Measurements from ENCODE around the gene TRMU.

The TRMU gene

DNA sequence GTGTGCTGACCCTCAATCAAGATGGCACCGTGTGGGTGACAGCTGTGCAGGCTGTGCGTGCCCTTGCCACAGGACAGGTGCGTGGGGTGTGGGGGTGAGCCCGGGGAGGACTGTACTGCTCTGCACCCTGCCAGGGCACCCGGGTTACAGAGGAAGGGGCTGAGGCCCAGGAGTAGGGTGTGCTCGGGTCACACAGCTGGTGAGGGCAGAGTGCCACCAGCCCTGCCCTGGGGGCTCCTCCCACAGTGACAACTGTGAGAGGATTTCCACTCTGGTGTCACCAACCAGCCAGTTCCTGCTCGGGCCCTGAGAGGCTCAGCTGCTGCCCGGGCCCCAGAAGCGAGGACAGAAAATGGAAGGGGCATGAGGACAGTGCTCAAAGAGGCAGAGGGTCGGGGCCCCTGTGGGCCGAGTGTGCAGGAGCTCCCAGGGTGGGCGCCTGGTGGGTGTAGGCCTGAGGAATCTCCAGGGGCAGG lies 20.5 kb downstream of the TRMU start:
- H3K36me3 ChIP-seq = peaks cover 62% of the 10 kb centered on the region
- TF ChIP-seq, protein P1, sequence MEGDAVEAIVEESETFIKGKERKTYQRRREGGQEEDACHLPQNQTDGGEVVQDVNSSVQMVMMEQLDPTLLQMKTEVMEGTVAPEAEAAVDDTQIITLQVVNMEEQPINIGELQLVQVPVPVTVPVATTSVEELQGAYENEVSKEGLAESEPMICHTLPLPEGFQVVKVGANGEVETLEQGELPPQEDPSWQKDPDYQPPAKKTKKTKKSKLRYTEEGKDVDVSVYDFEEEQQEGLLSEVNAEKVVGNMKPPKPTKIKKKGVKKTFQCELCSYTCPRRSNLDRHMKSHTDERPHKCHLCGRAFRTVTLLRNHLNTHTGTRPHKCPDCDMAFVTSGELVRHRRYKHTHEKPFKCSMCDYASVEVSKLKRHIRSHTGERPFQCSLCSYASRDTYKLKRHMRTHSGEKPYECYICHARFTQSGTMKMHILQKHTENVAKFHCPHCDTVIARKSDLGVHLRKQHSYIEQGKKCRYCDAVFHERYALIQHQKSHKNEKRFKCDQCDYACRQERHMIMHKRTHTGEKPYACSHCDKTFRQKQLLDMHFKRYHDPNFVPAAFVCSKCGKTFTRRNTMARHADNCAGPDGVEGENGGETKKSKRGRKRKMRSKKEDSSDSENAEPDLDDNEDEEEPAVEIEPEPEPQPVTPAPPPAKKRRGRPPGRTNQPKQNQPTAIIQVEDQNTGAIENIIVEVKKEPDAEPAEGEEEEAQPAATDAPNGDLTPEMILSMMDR (IDR thresholded peaks at IDR 0.05; ENCODE audit: low read depth, low read length) = no peak
- no peak overlapping the region for H3K4me3 ChIP-seq (ENCODE audit: low read depth, low read length)
- no peak for DNase-seq
- no peaks in the 10 kb centered on the region for H3K27me3 ChIP-seq (ENCODE audit: insufficient read depth, low read depth, severe bottlenecking)
- H3K27ac ChIP-seq = no peak overlapping the region
- no peaks in the 10 kb centered on the region for H3K9me3 ChIP-seq (ENCODE audit: severe bottlenecking)

DNA sequence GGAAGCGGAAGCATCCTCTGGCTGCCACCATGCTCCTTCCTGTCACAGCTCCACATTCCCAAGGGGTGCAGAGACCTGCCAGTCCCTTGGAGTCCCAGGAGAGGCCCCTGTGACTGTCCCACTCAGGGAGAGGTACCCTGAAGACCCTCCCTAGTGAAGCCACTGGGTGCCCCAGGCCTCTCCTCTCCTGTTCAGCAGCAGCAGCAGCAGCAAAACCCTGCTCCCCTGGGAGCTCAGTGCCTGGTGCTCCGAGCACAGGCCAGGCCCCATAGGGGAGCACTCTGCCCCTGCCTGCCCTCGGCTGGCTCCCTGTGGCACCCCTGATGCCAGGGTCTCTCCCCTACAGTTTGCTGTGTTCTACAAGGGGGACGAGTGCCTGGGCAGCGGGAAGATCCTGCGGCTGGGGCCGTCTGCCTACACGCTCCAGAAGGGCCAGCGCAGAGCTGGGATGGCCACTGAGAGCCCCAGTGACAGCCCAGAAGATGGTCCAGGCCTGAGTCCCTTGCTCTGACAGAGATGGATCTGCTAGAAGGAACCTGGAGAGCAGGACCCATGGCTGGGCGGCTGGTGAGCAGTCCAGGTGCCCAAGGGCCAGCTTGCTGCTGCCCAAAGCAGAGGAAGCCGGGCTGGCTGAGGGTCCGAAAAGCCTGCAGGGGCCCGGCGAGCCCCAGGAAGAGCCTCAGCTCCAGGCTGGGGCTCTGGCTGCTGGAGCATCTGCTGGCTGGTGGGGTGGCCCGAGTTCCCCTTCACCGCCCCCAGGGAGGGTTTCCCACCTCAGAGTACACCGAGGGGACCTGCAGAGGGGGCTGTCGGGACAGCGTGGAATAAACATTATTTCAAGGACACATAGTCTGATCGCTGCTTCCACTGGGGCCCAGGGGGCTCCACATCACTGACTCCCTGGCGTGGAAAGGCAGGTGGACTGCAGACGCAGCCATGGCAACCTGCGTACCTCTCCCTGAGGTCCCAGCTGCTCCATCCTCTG lies 21.3 kb downstream of the TRMU start:
- DNase-seq = no peak
- H3K4me3 ChIP-seq (ENCODE audit: low read depth, low read length) = no peak overlapping the region
- no peak overlapping the region for H3K27ac ChIP-seq

DNA sequence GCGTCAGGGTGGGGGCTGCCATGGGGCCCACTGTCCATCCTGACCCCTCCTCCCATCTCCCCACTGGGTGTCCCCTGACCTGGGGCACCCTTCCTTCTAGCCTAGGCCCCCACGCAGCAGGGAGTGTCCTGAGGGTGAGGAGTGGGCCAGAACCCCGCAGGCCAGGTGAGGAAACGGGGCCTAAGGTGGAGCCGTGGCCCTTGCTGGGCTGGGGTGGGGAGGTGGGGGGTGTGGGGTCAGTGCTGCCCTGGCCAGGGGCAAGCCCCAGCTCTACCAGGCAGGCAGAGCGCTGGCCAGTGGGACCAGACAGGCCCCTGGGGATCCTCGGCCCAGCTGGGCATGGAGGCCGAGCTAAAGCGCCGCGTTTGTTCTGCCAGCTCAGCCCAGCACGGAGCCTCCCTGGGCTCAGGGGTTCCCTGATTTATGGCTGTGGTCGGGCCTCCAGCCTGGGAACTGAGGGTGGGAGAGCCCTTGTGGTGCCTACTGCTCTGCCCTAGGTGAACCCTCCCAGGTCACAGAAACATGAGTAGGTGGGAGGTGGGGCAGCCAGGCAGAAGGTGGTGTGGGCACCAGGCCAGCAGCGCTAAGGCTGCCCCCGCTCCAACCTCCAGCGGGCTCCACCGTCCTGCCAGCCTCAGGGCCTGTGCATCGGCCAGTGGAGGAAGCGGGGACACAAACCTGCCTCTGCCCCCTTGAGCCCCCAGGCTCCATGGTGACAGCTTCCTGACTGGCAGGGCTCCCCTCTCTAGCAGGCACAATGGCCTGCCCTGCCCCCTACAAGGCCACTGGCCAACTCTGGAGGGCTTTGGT lies 22.4 kb downstream of the TRMU start:
- no peaks in the 10 kb centered on the region for H3K27me3 ChIP-seq (ENCODE audit: insufficient read depth, low read depth, severe bottlenecking)
- H3K9me3 ChIP-seq (ENCODE audit: severe bottlenecking) = no peaks in the 10 kb centered on the region
- H3K36me3 ChIP-seq = peaks cover 44% of the 10 kb centered on the region
- TF ChIP-seq, protein P1 (IDR thresholded peaks at IDR 0.05; ENCODE audit: low read depth, low read length) = no peak
- no peak overlapping the region for H3K27ac ChIP-seq
- no peak overlapping the region for H3K4me3 ChIP-seq (ENCODE audit: low read depth, low read length)
- no peak for DNase-seq

More for the DNA sequence above, 21.3 kb downstream of the TRMU start:
- Histone ChIP-seq H3K9me3 (ENCODE audit: severe bottlenecking) (no peaks in the 10 kb centered on the region), H3K27me3 (ENCODE audit: insufficient read depth, low read depth, severe bottlenecking) (no peaks in the 10 kb centered on the region), H3K36me3 (peaks cover 55% of the 10 kb centered on the region)
- TF ChIP-seq, protein P1 (IDR thresholded peaks at IDR 0.05; ENCODE audit: low read depth, low read length) = no peak

DNA sequence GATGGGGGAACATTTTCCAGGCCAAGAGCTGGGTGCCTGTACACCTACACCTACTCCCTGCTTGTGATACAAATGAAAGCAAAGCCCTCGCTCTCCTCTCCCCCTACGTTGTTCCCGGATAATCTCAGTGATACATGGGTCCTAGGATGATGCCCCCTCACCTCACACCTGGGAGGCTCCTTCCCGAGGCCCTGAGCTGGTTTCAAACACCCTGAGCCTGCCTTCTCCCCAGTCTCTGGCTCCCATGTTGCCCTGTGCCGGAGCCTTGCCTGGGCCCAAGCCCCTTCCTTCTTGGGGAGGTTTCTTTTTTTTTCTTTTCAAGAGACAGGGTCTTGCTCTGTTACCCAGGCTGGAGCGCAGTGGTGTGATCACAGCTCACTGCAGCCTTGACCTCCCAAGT lies 23.3 kb downstream of the TRMU start:
- Histone ChIP-seq H3K4me3 (ENCODE audit: low read depth, low read length) (no peak overlapping the region), H3K36me3 (peaks cover 37% of the 10 kb centered on the region), H3K9me3 (ENCODE audit: severe bottlenecking) (no peaks in the 10 kb centered on the region), H3K27me3 (ENCODE audit: insufficient read depth, low read depth, severe bottlenecking) (no peaks in the 10 kb centered on the region), H3K27ac (no peak overlapping the region)
- TF ChIP-seq, protein P1 (IDR thresholded peaks at IDR 0.05; ENCODE audit: low read depth, low read length) = no peak
- no peak for DNase-seq

DNA sequence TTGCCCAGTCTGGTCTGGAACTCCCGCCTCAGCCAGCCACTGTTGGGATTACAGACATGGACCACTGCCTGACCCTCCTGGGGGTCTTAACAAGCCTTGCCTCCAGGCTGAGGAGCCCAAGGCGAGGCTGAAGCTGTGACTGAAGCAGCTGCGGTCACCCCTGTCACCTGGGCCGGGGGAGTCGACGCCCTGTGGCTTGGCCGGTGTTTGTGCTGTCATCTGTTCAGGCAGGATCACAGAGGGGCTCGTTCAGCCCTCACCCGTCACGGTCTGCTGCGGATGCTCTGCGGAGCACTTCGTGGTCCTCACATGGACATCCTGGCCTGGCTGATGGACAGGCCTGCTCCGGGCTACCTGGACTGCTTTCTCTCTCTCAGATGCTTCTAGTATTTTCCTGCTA lies 23.8 kb downstream of the TRMU start:
- Histone ChIP-seq H3K27ac (no peak overlapping the region), H3K9me3 (ENCODE audit: severe bottlenecking) (no peaks in the 10 kb centered on the region), H3K27me3 (ENCODE audit: insufficient read depth, low read depth, severe bottlenecking) (no peaks in the 10 kb centered on the region), H3K36me3 (peaks cover 33% of the 10 kb centered on the region), H3K4me3 (ENCODE audit: low read depth, low read length) (no peak overlapping the region)
- TF ChIP-seq, protein P1 (IDR thresholded peaks at IDR 0.05; ENCODE audit: low read depth, low read length) = no peak
- DNase-seq = no peak

All from WERI-Rb-1 (cell line).